Smooth muscle cell (in vitro differentiated cells): ENCODE measurements around the gene VPREB3. TPM values are rescaled to one million over a fixed set of nuclear protein-coding genes. Genes with fewer than 3 reads are reported as not detected.

ENCODE experiments used
- DNase-seq: peaks from one replicate; lab custom pipeline; 2025; ENCODE audit not compliant: unreplicated experiment; lab: John Stamatoyannopoulos, UW
- H2AFZ ChIP-seq: fragments of 200-600 bp; sonication (generic); 2 replicates; pipeline ENCODE4 v1.6.0; 2016; ENCODE audit warnings: antibody characterized with exemption, low read depth, mild to moderate bottlenecking
- H3F3A ChIP-seq: fragments of 200-600 bp; sonication (generic); 2 replicates; pipeline ENCODE4 v1.6.0; 2017; ENCODE audit warnings: antibody characterized with exemption, low read depth
- H3K27ac ChIP-seq: fragments of 200-600 bp; sonication (generic); 2 replicates; pipeline ENCODE4 v1.5.1; 2016; ENCODE audit warnings: low read depth, mild to moderate bottlenecking
- H3K27me3 ChIP-seq: fragments of 200-600 bp; sonication (generic); 2 replicates; pipeline ENCODE4 v1.6.1; 2016; ENCODE audit warnings: low read depth, mild to moderate bottlenecking
- H3K36me3 ChIP-seq: fragments of 200-600 bp; sonication (generic); 2 replicates; pipeline ENCODE4 v1.5.1; 2016; ENCODE audit warnings: low read depth
- H3K4me1 ChIP-seq: fragments of 200-600 bp; sonication (generic); 2 replicates; pipeline ENCODE4 v1.5.1; 2016; ENCODE audit warnings: low read depth
- H3K4me2 ChIP-seq: fragments of 200-600 bp; sonication (generic); 2 replicates; pipeline ENCODE4 v1.6.0; 2016; ENCODE audit warnings: mild to moderate bottlenecking
- H3K4me3 ChIP-seq: fragments of 200-600 bp; sonication (generic); 2 replicates; pipeline ENCODE4 v1.5.1; 2016; ENCODE audit warnings: mild to moderate bottlenecking
- H3K79me2 ChIP-seq: fragments of 200-600 bp; sonication (generic); 2 replicates; pipeline ENCODE4 v1.6.0; 2016; ENCODE audit warnings: low read depth, mild to moderate bottlenecking
- H3K9ac ChIP-seq: fragments of 200-600 bp; sonication (generic); 2 replicates; pipeline ENCODE4 v1.6.0; 2016; ENCODE audit warnings: low read depth
- H3K9me3 ChIP-seq: fragments of 200-600 bp; sonication (generic); replicated peaks from 2 replicates; pipeline ENCODE4 v1.5.1; 2016; ENCODE audit warnings: low read depth
- H4K20me1 ChIP-seq: fragments of 200-600 bp; sonication (generic); 2 replicates; pipeline ENCODE4 v1.6.0; 2016; ENCODE audit warnings: low read depth
- CTCF ChIP-seq: fragments of 200-600 bp; sonication (generic); IDR thresholded peaks from 2 replicates; pipeline ENCODE4 v1.5.1; 2017; ENCODE audit warnings: borderline replicate concordance, mild to moderate bottlenecking, antibody characterized with exemption; ENCODE audit not compliant: insufficient read depth, poor library complexity, severe bottlenecking
- WGBS: methylation state at CpG from one replicate; pipeline ENCODE4 v1.1.7; 2016; ENCODE audit warnings: low lambda C conversion rate; 5-methylcytosine and 5-hydroxymethylcytosine counted together
- polyA plus RNA-seq: library from polyadenylated mRNA; unstranded; fragments of >200 nt; fragmentation: Nextera tagmentation; extraction: Ambion mirVana; gene quantifications from 2 replicates; pipeline ENCODE4 v1.2.1, GENCODE V29; 2016
- total RNA-seq: library from RNA; depleted of rRNA; stranded (reverse); fragments of >200 nt; gene quantifications from 2 replicates; pipeline ENCODE4 v1.2.3, GENCODE V29; 2014

VPREB3 gene
- total and polyA plus RNA-seq, 2 experiments from 2014 or later: not detected

DNA sequence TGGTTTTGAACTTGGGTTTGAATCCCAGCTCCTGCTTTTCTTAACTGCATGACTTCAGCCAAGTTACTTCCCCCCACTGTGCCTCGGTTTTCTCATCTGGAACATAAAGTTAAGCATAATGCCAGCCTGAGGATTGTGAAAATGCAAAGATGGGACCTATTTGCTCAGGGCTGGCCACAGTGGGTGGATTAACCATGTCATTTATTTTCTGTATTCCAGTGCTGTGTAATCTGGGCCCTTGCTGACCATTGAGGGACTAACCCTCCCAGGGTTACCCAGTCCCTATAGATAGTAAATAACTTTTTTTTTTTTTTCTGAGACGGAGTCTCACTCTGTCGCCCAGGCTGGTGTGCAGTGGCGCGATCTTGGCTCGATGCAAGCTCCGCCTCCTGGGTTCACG, 1.5 kb upstream of the VPREB3 start:
- Histone ChIP-seq H3K36me3 (no peaks in the 10 kb centered on the region), H4K20me1 (no peaks in the 10 kb centered on the region), H3K4me1 (peaks cover 4% of the 10 kb centered on the region), H3K4me3 (no peak overlapping the region), H3K79me2 (peaks cover 1% of the 10 kb centered on the region), H3F3A (no peaks in the 10 kb centered on the region), H2AFZ (no peak overlapping the region), H3K4me2 (no peak overlapping the region), H3K27me3 (no peaks in the 10 kb centered on the region), H3K27ac (no peak overlapping the region), H3K9ac (no peak overlapping the region), H3K9me3 (no peaks in the 10 kb centered on the region)
- DNase-seq: no peak
- no peak for TF ChIP-seq CTCF
- WGBS: 97% methylated on average over 8 of the region's 8 CpGs

DNA sequence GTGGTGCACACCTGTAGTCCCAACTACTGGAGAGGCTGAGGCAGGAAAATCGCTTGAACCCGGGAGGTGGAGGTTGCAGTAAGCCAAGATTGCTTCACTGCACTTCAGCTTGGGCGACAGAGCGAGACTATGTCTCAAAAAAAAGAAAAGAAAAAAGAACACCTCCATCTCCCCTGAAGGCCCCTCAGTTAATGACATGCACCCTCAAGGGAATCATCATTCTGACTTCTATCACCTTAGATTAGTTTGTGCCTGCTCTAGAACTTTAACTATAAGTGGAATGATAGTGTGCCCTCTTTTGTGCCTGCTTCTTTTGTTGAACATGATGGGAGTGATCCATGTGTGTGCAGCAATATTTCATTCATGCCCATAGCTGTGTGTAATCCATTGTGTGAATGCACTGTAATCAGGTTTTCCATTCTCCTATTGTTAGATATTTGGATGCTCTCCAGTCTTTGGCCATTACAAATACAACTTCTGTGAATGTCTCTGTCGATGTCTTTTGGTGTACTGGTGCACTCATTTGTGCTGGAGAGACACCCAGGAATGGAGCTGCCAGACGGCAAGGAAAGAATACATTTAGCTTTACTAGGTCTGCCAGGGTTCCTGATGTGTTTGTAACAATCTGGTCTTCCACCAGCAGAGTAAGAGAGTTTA, 883 bp upstream of the VPREB3 start:
- H4K20me1 ChIP-seq: no peaks in the 10 kb centered on the region
- H3F3A ChIP-seq: no peaks in the 10 kb centered on the region
- H3K36me3 ChIP-seq: no peaks in the 10 kb centered on the region
- H3K79me2 ChIP-seq: peaks cover 7% of the 10 kb centered on the region
- H3K27me3 ChIP-seq: no peaks in the 10 kb centered on the region
- H3K9ac ChIP-seq: no peak overlapping the region
- no peak for TF ChIP-seq CTCF
- no peak overlapping the region for H3K27ac ChIP-seq
- no peak overlapping the region for H3K4me2 ChIP-seq
- H2AFZ ChIP-seq: no peak overlapping the region
- DNase-seq: no peak
- 89% methylated on average over 6 of the region's 6 CpGs for WGBS
- H3K4me1 ChIP-seq: peaks cover 7% of the 10 kb centered on the region
- H3K4me3 ChIP-seq: no peak overlapping the region
- no peaks in the 10 kb centered on the region for H3K9me3 ChIP-seq

- TF ChIP-seq CTCF: no peak
- WGBS: 100% methylated on average over 1 of the region's 2 CpGs
- H3K9ac ChIP-seq: no peak overlapping the region
- H3K4me3 ChIP-seq: no peak overlapping the region
- H3K4me2 ChIP-seq: no peak overlapping the region
- H3K27me3 ChIP-seq: no peaks in the 10 kb centered on the region
- H2AFZ ChIP-seq: no peak overlapping the region
- H3K79me2 ChIP-seq: peaks cover 21% of the 10 kb centered on the region
- H4K20me1 ChIP-seq: no peaks in the 10 kb centered on the region
- DNase-seq: no peak
- no peaks in the 10 kb centered on the region for H3F3A ChIP-seq
- H3K27ac ChIP-seq: no peak overlapping the region
- H3K4me1 ChIP-seq: peaks cover 11% of the 10 kb centered on the region
- H3K36me3 ChIP-seq: no peaks in the 10 kb centered on the region
- H3K9me3 ChIP-seq: no peaks in the 10 kb centered on the region
Measured at GRCh38 chr22:23753385-23753784, 840 bp downstream of the VPREB3 start.

GRCh38 chr22:23752750-23753149, 1.5 kb downstream of the VPREB3 start:
- Histone ChIP-seq H3K9me3 (no peaks in the 10 kb centered on the region), H3K27me3 (no peaks in the 10 kb centered on the region), H3F3A (no peaks in the 10 kb centered on the region), H3K27ac (no peak overlapping the region), H3K9ac (no peak overlapping the region), H3K36me3 (no peaks in the 10 kb centered on the region), H3K4me2 (no peak overlapping the region), H3K79me2 (peaks cover 28% of the 10 kb centered on the region), H3K4me3 (no peak overlapping the region), H4K20me1 (peaks cover 5% of the 10 kb centered on the region), H2AFZ (no peak overlapping the region), H3K4me1 (peaks cover 11% of the 10 kb centered on the region)
- 98% methylated on average over 16 of the region's 16 CpGs for WGBS
- no peak for DNase-seq
- TF ChIP-seq CTCF: no peak
